GM19397 (cell line): ENCODE data around the gene SNX1.
"Not testable (repeated sequence)": the region's sequence is repeated elsewhere in the genome, so short reads cannot be mapped to it uniquely, and the experiment has no call there.

Experiments
- ATAC-seq: cut with Tn5 transposase; IDR thresholded peaks from one replicate; pipeline ENCODE4 v1.9.1; 2021; ENCODE audit warnings: mild to moderate bottlenecking, moderate library complexity; ENCODE audit not compliant: unreplicated experiment

The SNX1 gene

GRCh38 chr15:64072812-64073211 is 23.0 kb upstream of the SNX1 start:
- no peak for ATAC-seq

- not testable (repeated sequence) for ATAC-seq
Observed at GRCh38 chr15:64073496-64073895, 22.3 kb upstream of the SNX1 start.

GRCh38 chr15:64082757-64083156 is 13.0 kb upstream of the SNX1 start:
- no peak for ATAC-seq

GRCh38 chr15:64089543-64090280 is 6.1 kb upstream of the SNX1 start:
- peak; percentile 28 for ATAC-seq

GRCh38 chr15:64090527-64090926 is 5.3 kb upstream of the SNX1 start:
- ATAC-seq = no peak

- ATAC-seq = no peak
Observed at GRCh38 chr15:64092075-64092820, 3.5 kb upstream of the SNX1 start.

GRCh38 chr15:64092864-64093626 is 2.7 kb upstream of the SNX1 start:
- peak; percentile 24 for ATAC-seq

- peak; percentile 59 for ATAC-seq
Observed at GRCh38 chr15:64093627-64094417, 2.0 kb upstream of the SNX1 start, which contains the start of gene CIAO2A. Gene CIAO2A, minus strand, starts transcription at chr15:64093838. Its CDS starts 70 bp downstream, at chr15:64093768.

GRCh38 chr15:64095431-64095794 is 369 bp upstream of the SNX1 start:
- ATAC-seq = no peak

GRCh38 chr15:64096668-64097384 is 1.0 kb downstream of the SNX1 start:
- ATAC-seq = no peak

GRCh38 chr15:64099379-64099778 is 3.6 kb downstream of the SNX1 start:
- no peak for ATAC-seq

GRCh38 chr15:64100958-64101357 is 5.2 kb downstream of the SNX1 start:
- ATAC-seq = no peak

- no peak for ATAC-seq
Observed at GRCh38 chr15:64102497-64102896, 6.7 kb downstream of the SNX1 start.

GRCh38 chr15:64105113-64105704 is 9.4 kb downstream of the SNX1 start:
- no peak for ATAC-seq

GRCh38 chr15:64107337-64107736 is 11.6 kb downstream of the SNX1 start:
- ATAC-seq = no peak

- not testable (repeated sequence) for ATAC-seq
Observed at GRCh38 chr15:64110108-64110701, 14.4 kb downstream of the SNX1 start.

- ATAC-seq = no peak
Observed at GRCh38 chr15:64110950-64111678, 15.3 kb downstream of the SNX1 start.

- ATAC-seq = no peak
Observed at GRCh38 chr15:64111679-64112050, 15.9 kb downstream of the SNX1 start.
